CD8-positive, alpha-beta memory T cell (primary cell): Measurements from ENCODE around the gene AFAP1. TPM values are rescaled to one million over a fixed set of nuclear protein-coding genes. Genes with fewer than 3 reads are reported as not detected.
"Not testable (repeated sequence)": the region's sequence is repeated elsewhere in the genome, so short reads cannot be mapped to it uniquely, and the experiment has no call there.

ENCODE experiments used
- CTCF ChIA-PET: fragments of 350-600 bp; sonication (Branson Sonifier 250); formaldehyde crosslinking; loops from one replicate; lab custom pipeline; 2021; ENCODE audit warnings: antibody characterized with exemption; lab: Charles Lee
- POLR2A ChIA-PET: fragments of 350-600 bp; sonication (Branson Sonifier 250); formaldehyde crosslinking; loops from one replicate; lab custom pipeline; 2021; ENCODE audit warnings: antibody characterized with exemption; lab: Charles Lee
- DNase-seq, 5 donors: peaks; one replicate each; pipeline versions ENCODE4 v3.0.0 to v3.0.0-alpha.2; 2020 to 2022; ENCODE audit warnings: mixed read lengths in 1 of 5
- H3K27ac ChIP-seq: one replicate; pipeline ENCODE4 v1.7.0; 2013; ENCODE audit warnings: low read depth, mild to moderate bottlenecking, low read length, moderate library complexity
- H3K27me3 ChIP-seq: 2 replicates; pipeline ENCODE4 v1.7.0; 2013; ENCODE audit warnings: low read length, mild to moderate bottlenecking; ENCODE audit not compliant: insufficient read depth, poor library complexity, severe bottlenecking
- H3K36me3 ChIP-seq: 2 replicates; pipeline ENCODE4 v1.7.0; 2013; ENCODE audit warnings: mild to moderate bottlenecking, low read length, moderate library complexity; ENCODE audit not compliant: insufficient read depth
- H3K4me1 ChIP-seq: 2 replicates; pipeline ENCODE4 v1.7.0; 2013; ENCODE audit warnings: mild to moderate bottlenecking, low read length, moderate library complexity; ENCODE audit not compliant: insufficient read depth
- H3K4me3 ChIP-seq: 2 replicates; pipeline ENCODE4 v1.7.0; 2013; ENCODE audit warnings: mild to moderate bottlenecking, low read length
- H3K9me3 ChIP-seq: 2 replicates; pipeline ENCODE4 v1.7.0; 2013; ENCODE audit warnings: mild to moderate bottlenecking, low read length
- H3K27ac Mint-ChIP-seq, 8 donors: one replicate each; pipeline ENCODE4 v1.8.0; 2020 to 2021; ENCODE audit warnings: mixed read lengths in 8 of 8, mild to moderate bottlenecking in 6 of 8, inconsistent platforms in 3 of 8, moderate library complexity in 3 of 8
- H3K27me3 Mint-ChIP-seq, 2 donors: one replicate each; pipeline ENCODE4 v1.8.0; 2020 to 2021; ENCODE audit warnings: mixed read lengths in 2 of 2, mild to moderate bottlenecking in 1 of 2, moderate library complexity in 1 of 2
- H3K36me3 Mint-ChIP-seq, 3 donors: one replicate each; pipeline ENCODE4 v1.8.0; 2020 to 2021; ENCODE audit warnings: mixed read lengths in 3 of 3, inconsistent platforms in 1 of 3, mild to moderate bottlenecking in 1 of 3
- H3K4me1 Mint-ChIP-seq, 3 donors: one replicate each; pipeline ENCODE4 v1.8.0; 2020 to 2021; ENCODE audit warnings: mixed read lengths in 3 of 3, inconsistent platforms in 1 of 3, mild to moderate bottlenecking in 1 of 3
- H3K4me3 Mint-ChIP-seq, 7 donors: one replicate each; pipeline ENCODE4 v1.8.0; 2020 to 2021; ENCODE audit warnings: mixed read lengths in 7 of 7, mild to moderate bottlenecking in 6 of 7, moderate library complexity in 4 of 7, inconsistent platforms in 2 of 7
- H3K9me3 Mint-ChIP-seq, 5 donors: one replicate each; pipeline ENCODE4 v1.8.0; 2020 to 2022; ENCODE audit warnings: mixed read lengths in 5 of 5, mild to moderate bottlenecking in 3 of 5, moderate library complexity in 2 of 5, inconsistent platforms in 1 of 5
- polyA plus RNA-seq: library from polyadenylated mRNA; unstranded; fragments of 300-500 nt; fragmentation: Illumina TruSeq; gene quantifications from one replicate; pipeline ENCODE4 v1.2.3, GENCODE V29; 2021
- total RNA-seq, 2 experiments: library from RNA; stranded (reverse); gene quantifications; one replicate each; pipeline ENCODE4 v1.2.3, GENCODE V29; 2021

The AFAP1 gene
- total and polyA plus RNA-seq, 3 experiments from 2014 or later = 2.3 to 19.9 (median 18.4) TPM

- H3K4me3 ChIP-seq, H3K9me3 ChIP-seq, H3K36me3 ChIP-seq, H3K27me3 ChIP-seq, H3K27ac ChIP-seq, H3K9me3 Mint-ChIP-seq, H3K27me3 Mint-ChIP-seq, POLR2A ChIA-PET, H3K4me1 ChIP-seq, H3K36me3 Mint-ChIP-seq, CTCF ChIA-PET, DNase-seq, H3K4me3 Mint-ChIP-seq: not testable (repeated sequence)
- Mint-ChIP-seq H3K4me1 (peaks cover 7 to 33% (median 23%) of the 10 kb centered on the region in 3 donors), H3K27ac (peak overlapping the region in 1 of 8 donors; percentile 14)
Observed at GRCh38 chr4:7918187-7918586, 21.5 kb downstream of the AFAP1 start.

- Histone ChIP-seq H3K27ac (no peak overlapping the region), H3K4me3 (no peak overlapping the region), H3K27me3 (no peaks in the 10 kb centered on the region), H3K9me3 (no peaks in the 10 kb centered on the region), H3K36me3 (no peaks in the 10 kb centered on the region), H3K4me1 (no peaks in the 10 kb centered on the region)
- Mint-ChIP-seq H3K27me3 (peaks cover 0 to 3% of the 10 kb centered on the region in 2 donors), H3K4me1 (peaks cover 7 to 33% (median 24%) of the 10 kb centered on the region in 3 donors), H3K27ac (peak overlapping the region in 2 of 8 donors; percentile 14 to 50), H3K4me3 (no peak overlapping the region), H3K9me3 (no peaks in the 10 kb centered on the region), H3K36me3 (peaks cover 0 to 3% (median 0%) of the 10 kb centered on the region in 3 donors)
- ChIA-PET POLR2A (no interaction called here), CTCF (interaction anchor here (1.6 kb wide), 1 partner anchor 69 kb away, joined by 3 read pairs; no protein-coding TSS in a partner anchor)
- no peak for DNase-seq
Observed at GRCh38 chr4:7917669-7918068, 22.0 kb downstream of the AFAP1 start.

DNA sequence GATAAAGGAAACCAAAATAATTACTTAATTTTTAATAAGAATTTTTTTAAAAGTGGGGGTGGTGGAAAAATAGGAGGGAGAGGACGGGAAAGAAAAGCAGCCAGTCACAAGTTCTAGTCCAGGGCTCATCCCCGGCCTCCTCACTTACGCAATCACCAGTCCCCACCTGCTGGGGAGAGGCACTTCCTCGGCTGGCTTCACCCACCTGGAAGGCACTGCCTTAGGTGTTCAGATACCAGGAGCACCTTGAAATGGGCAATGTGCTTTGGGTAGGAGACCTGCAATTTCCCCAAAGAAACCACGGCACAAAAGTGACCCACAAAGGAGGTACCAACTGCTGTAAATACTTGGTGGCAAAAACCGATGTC, 23.8 kb downstream of the AFAP1 start:
- Histone ChIP-seq H3K9me3 (no peaks in the 10 kb centered on the region), H3K36me3 (no peaks in the 10 kb centered on the region), H3K27me3 (no peaks in the 10 kb centered on the region), H3K27ac (no peak overlapping the region), H3K4me1 (no peaks in the 10 kb centered on the region), H3K4me3 (no peak overlapping the region)
- Mint-ChIP-seq H3K27ac (no peak overlapping the region), H3K4me1 (peaks cover 7 to 38% (median 32%) of the 10 kb centered on the region in 3 donors), H3K9me3 (no peaks in the 10 kb centered on the region), H3K4me3 (no peak overlapping the region), H3K27me3 (peaks cover 0 to 3% of the 10 kb centered on the region in 2 donors), H3K36me3 (peaks cover 0 to 3% (median 0%) of the 10 kb centered on the region in 3 donors)
- no peak for DNase-seq
- CTCF ChIA-PET = no interaction called here
- POLR2A ChIA-PET = no interaction called here

- H3K27me3 Mint-ChIP-seq = peaks cover 0 to 3% of the 10 kb centered on the region in 2 donors
- Histone ChIP-seq H3K36me3 (no peaks in the 10 kb centered on the region), H3K27me3 (no peaks in the 10 kb centered on the region), H3K27ac (no peak overlapping the region), H3K4me1 (no peaks in the 10 kb centered on the region), H3K9me3 (no peaks in the 10 kb centered on the region), H3K4me3 (no peak overlapping the region)
- DNase-seq = no peak
- CTCF ChIA-PET = interaction anchor here (1.4 kb wide), 1 partner anchor 107 kb away, joined by 3 read pairs; no protein-coding TSS in a partner anchor
- H3K9me3 Mint-ChIP-seq = no peaks in the 10 kb centered on the region
- peaks cover 17 to 57% (median 47%) of the 10 kb centered on the region in 3 donors for H3K4me1 Mint-ChIP-seq
- no peak overlapping the region for H3K27ac Mint-ChIP-seq
- POLR2A ChIA-PET = no interaction called here
- no peak overlapping the region for H3K4me3 Mint-ChIP-seq
- H3K36me3 Mint-ChIP-seq = peaks cover 0 to 2% (median 0%) of the 10 kb centered on the region in 3 donors
Observed at GRCh38 chr4:7912826-7913225, 26.8 kb downstream of the AFAP1 start.

DNA sequence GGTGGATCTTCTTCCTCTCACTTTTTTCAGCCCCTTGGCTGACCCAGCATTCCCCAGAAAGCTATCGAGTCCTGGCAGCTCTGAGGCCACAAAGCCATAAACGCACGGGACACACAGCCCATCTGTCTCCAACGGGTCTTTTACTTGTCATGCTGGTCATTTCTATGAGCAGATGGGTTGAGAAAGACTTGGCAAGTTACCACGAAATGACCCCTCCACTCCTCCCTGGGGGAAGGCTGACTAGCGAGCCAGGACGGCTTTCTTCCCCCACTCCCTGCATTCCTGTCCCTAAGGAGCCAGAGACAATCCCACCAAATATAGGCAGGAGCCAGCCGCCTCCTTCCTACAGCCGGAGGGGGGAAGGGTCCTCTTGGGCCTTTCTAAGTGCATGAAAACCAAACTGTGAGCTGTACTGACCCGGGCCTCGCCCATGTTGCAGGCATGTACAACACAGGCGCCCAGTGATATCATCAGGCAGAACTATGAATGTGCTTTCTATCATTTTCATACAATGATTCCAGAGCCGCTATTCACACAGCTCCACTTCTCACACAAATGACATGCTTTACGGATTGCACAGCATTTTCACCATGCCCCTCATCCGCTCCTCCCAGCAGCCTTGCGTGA, 28.6 kb downstream of the AFAP1 start:
- CTCF ChIA-PET = no interaction called here
- peaks cover 19 to 48% (median 33%) of the 10 kb centered on the region in 3 donors for H3K4me1 Mint-ChIP-seq
- DNase-seq = no peak
- Histone ChIP-seq H3K4me3 (no peak overlapping the region), H3K36me3 (no peaks in the 10 kb centered on the region), H3K27me3 (no peaks in the 10 kb centered on the region), H3K4me1 (no peaks in the 10 kb centered on the region), H3K9me3 (no peaks in the 10 kb centered on the region), H3K27ac (no peak overlapping the region)
- H3K9me3 Mint-ChIP-seq = no peaks in the 10 kb centered on the region
- H3K27ac Mint-ChIP-seq = peak overlapping the region in 1 of 8 donors; percentile 19
- POLR2A ChIA-PET = no interaction called here
- peaks cover 0 to 3% of the 10 kb centered on the region in 2 donors for H3K27me3 Mint-ChIP-seq
- H3K4me3 Mint-ChIP-seq = no peak overlapping the region
- H3K36me3 Mint-ChIP-seq = peaks cover 0 to 2% (median 0%) of the 10 kb centered on the region in 3 donors

DNA sequence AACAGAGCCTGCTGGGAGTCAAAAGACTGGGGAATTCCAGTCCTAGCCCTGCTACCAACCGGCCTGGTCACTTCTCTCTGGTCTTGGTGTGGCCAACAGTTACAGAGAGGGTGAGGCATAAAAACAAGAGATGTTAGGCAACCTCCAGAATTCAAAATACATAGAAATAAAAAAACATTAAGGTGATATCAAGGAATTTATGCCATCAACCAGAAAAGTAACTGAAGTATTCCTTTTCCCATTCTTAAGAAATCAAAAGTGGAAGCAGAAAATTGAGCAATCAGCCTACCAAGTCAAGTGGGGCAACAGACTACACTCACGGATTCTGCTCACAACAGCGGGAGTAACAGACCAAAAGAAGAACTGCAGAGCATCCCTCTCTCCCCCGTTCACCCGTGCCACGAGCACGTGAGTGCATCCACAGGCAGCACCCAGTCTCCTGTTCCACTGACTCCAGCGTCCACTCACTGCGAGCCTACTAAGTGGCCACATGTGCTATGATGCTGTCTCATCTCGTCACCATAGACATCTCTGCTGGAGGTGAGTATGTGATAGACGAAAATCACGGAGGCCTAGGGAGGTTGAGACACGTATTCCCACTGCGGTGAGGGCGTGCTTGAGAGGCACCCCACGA, 29.3 kb downstream of the AFAP1 start:
- Histone ChIP-seq H3K27ac (no peak overlapping the region), H3K4me3 (no peak overlapping the region), H3K36me3 (no peaks in the 10 kb centered on the region), H3K9me3 (no peaks in the 10 kb centered on the region), H3K4me1 (no peaks in the 10 kb centered on the region), H3K27me3 (no peaks in the 10 kb centered on the region)
- H3K4me3 Mint-ChIP-seq = no peak overlapping the region
- POLR2A ChIA-PET = no interaction called here
- CTCF ChIA-PET = no interaction called here
- H3K36me3 Mint-ChIP-seq = peaks cover 0 to 2% (median 0%) of the 10 kb centered on the region in 3 donors
- no peak for DNase-seq
- H3K4me1 Mint-ChIP-seq = peaks cover 16 to 42% (median 30%) of the 10 kb centered on the region in 3 donors
- H3K27ac Mint-ChIP-seq = no peak overlapping the region
- H3K9me3 Mint-ChIP-seq = no peaks in the 10 kb centered on the region
- peaks cover 0 to under 1% of the 10 kb centered on the region in 2 donors for H3K27me3 Mint-ChIP-seq

DNA sequence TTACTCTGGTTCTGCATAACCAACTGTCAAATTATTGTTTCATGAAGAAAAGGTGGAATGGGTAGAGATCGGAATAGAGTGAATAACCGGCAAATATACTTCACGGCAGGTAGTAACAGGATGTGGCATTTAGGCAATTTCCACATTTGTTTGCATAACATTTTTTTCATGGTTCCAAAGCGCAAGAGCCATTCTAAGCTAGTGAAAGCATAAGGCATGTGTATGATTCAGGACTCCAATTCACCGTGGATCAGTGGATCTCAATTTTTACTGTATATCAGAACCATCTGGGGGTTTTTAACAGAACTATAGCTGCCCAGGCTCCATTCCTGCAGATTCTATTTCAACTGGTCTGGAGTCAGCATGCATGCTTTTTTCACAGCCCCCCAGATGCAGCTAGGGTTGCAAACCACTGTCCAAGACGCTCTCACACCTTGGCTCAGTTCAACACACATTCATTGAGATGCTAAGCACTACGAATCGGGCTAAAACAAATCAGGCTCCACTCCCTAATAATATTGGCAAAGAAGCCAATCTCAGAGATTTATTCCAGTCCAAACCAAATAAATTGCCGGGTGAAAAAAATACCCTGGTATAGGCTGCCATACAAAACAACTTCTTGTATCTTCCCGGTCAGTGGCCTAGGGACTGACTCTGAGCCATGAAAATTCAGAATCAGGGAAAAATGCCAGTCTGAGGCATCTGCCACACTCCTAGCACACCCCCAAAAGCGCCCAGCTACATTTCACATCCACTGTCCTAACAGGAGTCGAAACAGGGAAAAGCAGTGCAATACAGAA, 30.0 kb downstream of the AFAP1 start:
- Histone ChIP-seq H3K4me3 (no peak overlapping the region), H3K27me3 (no peaks in the 10 kb centered on the region), H3K36me3 (no peaks in the 10 kb centered on the region), H3K27ac (no peak overlapping the region), H3K4me1 (no peaks in the 10 kb centered on the region), H3K9me3 (no peaks in the 10 kb centered on the region)
- ChIA-PET CTCF (interaction anchor here (0.9 to 1.7 kb wide), 2 partner anchors 65 to 78 kb away, joined by 3 to 6 read pairs; no protein-coding TSS in a partner anchor), POLR2A (no interaction called here)
- Mint-ChIP-seq H3K27me3 (no peaks in the 10 kb centered on the region), H3K27ac (peak overlapping the region in 1 of 8 donors; percentile 43), H3K9me3 (no peaks in the 10 kb centered on the region), H3K4me3 (no peak overlapping the region), H3K36me3 (peaks cover 0 to 2% (median 0%) of the 10 kb centered on the region in 3 donors), H3K4me1 (peaks cover 13 to 40% (median 26%) of the 10 kb centered on the region in 3 donors)
- DNase-seq = no peak
